Activated naive CD4-positive, alpha-beta T cell treated with anti-CD3 and anti-CD28 coated beads, Interleukin-2, amount 10 ng/mL, durations not matched to agents 7 days and 5 days (primary cell): Measurements from ENCODE around the gene ASIC2.

ENCODE experiments used
- CTCF ChIA-PET: fragments of 350-600 bp; sonication (Branson Sonifier 250); formaldehyde crosslinking; loops from one replicate; lab custom pipeline; 2021; ENCODE audit warnings: antibody characterized with exemption; lab: Charles Lee
- DNase-seq: peaks from one replicate; pipeline ENCODE4 v3.0.0-alpha.2; 2020
- H3K27ac Mint-ChIP-seq: one replicate; pipeline ENCODE4 v1.8.0; 2021; ENCODE audit warnings: mild to moderate bottlenecking, moderate library complexity, mixed read lengths
- H3K27me3 Mint-ChIP-seq: one replicate; pipeline ENCODE4 v1.8.0; 2021; ENCODE audit warnings: mild to moderate bottlenecking, mixed read lengths
- H3K36me3 Mint-ChIP-seq: one replicate; pipeline ENCODE4 v1.8.0; 2021; ENCODE audit warnings: mixed read lengths
- H3K4me1 Mint-ChIP-seq: one replicate; pipeline ENCODE4 v1.8.0; 2021; ENCODE audit warnings: mixed read lengths
- H3K4me3 Mint-ChIP-seq: one replicate; pipeline ENCODE4 v1.8.0; 2021; ENCODE audit warnings: mild to moderate bottlenecking, moderate library complexity, mixed read lengths
- H3K9me3 Mint-ChIP-seq: one replicate; pipeline ENCODE4 v1.8.0; 2021; ENCODE audit warnings: mixed read lengths

Gene ASIC2

GRCh38 chr17:33154869-33155455 lies 138.1 kb downstream of the ASIC2 start:
- H3K9me3 Mint-ChIP-seq: no peaks in the 10 kb centered on the region
- H3K4me1 Mint-ChIP-seq: no peaks in the 10 kb centered on the region
- H3K4me3 Mint-ChIP-seq: no peak overlapping the region
- no peaks in the 10 kb centered on the region for H3K36me3 Mint-ChIP-seq
- H3K27me3 Mint-ChIP-seq: no peaks in the 10 kb centered on the region
- no peak for DNase-seq
- no peak overlapping the region for H3K27ac Mint-ChIP-seq
- CTCF ChIA-PET: no interaction called here

GRCh38 chr17:33152783-33153182 lies 140.3 kb downstream of the ASIC2 start:
- Mint-ChIP-seq H3K4me1 (no peaks in the 10 kb centered on the region), H3K27ac (no peak overlapping the region), H3K4me3 (no peak overlapping the region), H3K27me3 (no peaks in the 10 kb centered on the region), H3K9me3 (no peaks in the 10 kb centered on the region), H3K36me3 (no peaks in the 10 kb centered on the region)
- DNase-seq: no peak
- CTCF ChIA-PET: no interaction called here

- Mint-ChIP-seq H3K27me3 (no peaks in the 10 kb centered on the region), H3K27ac (no peak overlapping the region), H3K36me3 (no peaks in the 10 kb centered on the region), H3K9me3 (no peaks in the 10 kb centered on the region), H3K4me1 (no peaks in the 10 kb centered on the region), H3K4me3 (no peak overlapping the region)
- no peak for DNase-seq
- CTCF ChIA-PET: no interaction called here
Observed at GRCh38 chr17:33151565-33151964, 141.5 kb downstream of the ASIC2 start.

GRCh38 chr17:33145941-33146340 lies 147.2 kb downstream of the ASIC2 start:
- H3K27ac Mint-ChIP-seq: no peak overlapping the region
- H3K4me3 Mint-ChIP-seq: no peak overlapping the region
- H3K9me3 Mint-ChIP-seq: no peaks in the 10 kb centered on the region
- H3K36me3 Mint-ChIP-seq: no peaks in the 10 kb centered on the region
- DNase-seq: no peak
- CTCF ChIA-PET: no interaction called here
- H3K4me1 Mint-ChIP-seq: no peaks in the 10 kb centered on the region
- H3K27me3 Mint-ChIP-seq: no peaks in the 10 kb centered on the region

- H3K4me3 Mint-ChIP-seq: no peak overlapping the region
- H3K9me3 Mint-ChIP-seq: no peaks in the 10 kb centered on the region
- H3K27me3 Mint-ChIP-seq: no peaks in the 10 kb centered on the region
- no peak for DNase-seq
- no peak overlapping the region for H3K27ac Mint-ChIP-seq
- CTCF ChIA-PET: no interaction called here
- no peaks in the 10 kb centered on the region for H3K4me1 Mint-ChIP-seq
- no peaks in the 10 kb centered on the region for H3K36me3 Mint-ChIP-seq
Observed at GRCh38 chr17:33144837-33145236, 148.3 kb downstream of the ASIC2 start.

- peak; percentile 47 for DNase-seq
- no peaks in the 10 kb centered on the region for H3K27me3 Mint-ChIP-seq
- H3K4me1 Mint-ChIP-seq: no peaks in the 10 kb centered on the region
- CTCF ChIA-PET: no interaction called here
- H3K27ac Mint-ChIP-seq: no peak overlapping the region
- no peaks in the 10 kb centered on the region for H3K36me3 Mint-ChIP-seq
- H3K4me3 Mint-ChIP-seq: no peak overlapping the region
- no peaks in the 10 kb centered on the region for H3K9me3 Mint-ChIP-seq
Observed at GRCh38 chr17:33142705-33143299, 150.3 kb downstream of the ASIC2 start.

GRCh38 chr17:33140413-33141099 lies 152.5 kb downstream of the ASIC2 start:
- Mint-ChIP-seq H3K4me1 (no peaks in the 10 kb centered on the region), H3K4me3 (no peak overlapping the region), H3K27ac (no peak overlapping the region), H3K9me3 (no peaks in the 10 kb centered on the region), H3K27me3 (no peaks in the 10 kb centered on the region), H3K36me3 (no peaks in the 10 kb centered on the region)
- no peak for DNase-seq
- CTCF ChIA-PET: no interaction called here

GRCh38 chr17:33138627-33139026 lies 154.5 kb downstream of the ASIC2 start:
- Mint-ChIP-seq H3K9me3 (no peaks in the 10 kb centered on the region), H3K4me3 (no peak overlapping the region), H3K4me1 (no peaks in the 10 kb centered on the region), H3K27me3 (no peaks in the 10 kb centered on the region), H3K36me3 (no peaks in the 10 kb centered on the region), H3K27ac (no peak overlapping the region)
- CTCF ChIA-PET: no interaction called here
- DNase-seq: no peak

- no peaks in the 10 kb centered on the region for H3K9me3 Mint-ChIP-seq
- H3K27me3 Mint-ChIP-seq: no peaks in the 10 kb centered on the region
- H3K4me3 Mint-ChIP-seq: no peak overlapping the region
- DNase-seq: no peak
- CTCF ChIA-PET: no interaction called here
- no peaks in the 10 kb centered on the region for H3K36me3 Mint-ChIP-seq
- no peak overlapping the region for H3K27ac Mint-ChIP-seq
- no peaks in the 10 kb centered on the region for H3K4me1 Mint-ChIP-seq
Observed at GRCh38 chr17:33137426-33137825, 155.7 kb downstream of the ASIC2 start.

- H3K27ac Mint-ChIP-seq: no peak overlapping the region
- H3K27me3 Mint-ChIP-seq: no peaks in the 10 kb centered on the region
- H3K9me3 Mint-ChIP-seq: no peaks in the 10 kb centered on the region
Observed at GRCh38 chr17:33135691-33136090, 157.4 kb downstream of the ASIC2 start.

GRCh38 chr17:33131620-33132019 lies 161.5 kb downstream of the ASIC2 start:
- Mint-ChIP-seq H3K9me3 (no peaks in the 10 kb centered on the region), H3K36me3 (no peaks in the 10 kb centered on the region), H3K27me3 (no peaks in the 10 kb centered on the region), H3K27ac (no peak overlapping the region), H3K4me3 (no peak overlapping the region), H3K4me1 (no peaks in the 10 kb centered on the region)
- CTCF ChIA-PET: no interaction called here
- DNase-seq: no peak

More at GRCh38 chr17:33135691-33136090, 157.4 kb downstream of the ASIC2 start:
- no peaks in the 10 kb centered on the region for H3K36me3 Mint-ChIP-seq
- CTCF ChIA-PET: no interaction called here
- H3K4me3 Mint-ChIP-seq: no peak overlapping the region
- DNase-seq: no peak
- H3K4me1 Mint-ChIP-seq: no peaks in the 10 kb centered on the region

- Mint-ChIP-seq H3K4me1 (no peaks in the 10 kb centered on the region), H3K27me3 (no peaks in the 10 kb centered on the region), H3K4me3 (no peak overlapping the region), H3K9me3 (no peaks in the 10 kb centered on the region), H3K27ac (no peak overlapping the region), H3K36me3 (no peaks in the 10 kb centered on the region)
- CTCF ChIA-PET: no interaction called here
- DNase-seq: no peak
Observed at GRCh38 chr17:33127706-33128105, 165.4 kb downstream of the ASIC2 start.

- Mint-ChIP-seq H3K4me1 (no peaks in the 10 kb centered on the region), H3K4me3 (no peak overlapping the region), H3K36me3 (no peaks in the 10 kb centered on the region), H3K27me3 (no peaks in the 10 kb centered on the region), H3K9me3 (no peaks in the 10 kb centered on the region), H3K27ac (no peak overlapping the region)
- no peak for DNase-seq
- CTCF ChIA-PET: no interaction called here
Observed at GRCh38 chr17:33126086-33126485, 167.0 kb downstream of the ASIC2 start.

GRCh38 chr17:33125552-33125950 lies 167.5 kb downstream of the ASIC2 start:
- CTCF ChIA-PET: no interaction called here

GRCh38 chr17:33124871-33125551 lies 168.1 kb downstream of the ASIC2 start:
- H3K4me1 Mint-ChIP-seq: no peaks in the 10 kb centered on the region
- H3K27me3 Mint-ChIP-seq: peaks cover 5% of the 10 kb centered on the region
- DNase-seq: no peak

More at GRCh38 chr17:33125552-33125950, 167.5 kb downstream of the ASIC2 start:
- DNase-seq: no peak
- Mint-ChIP-seq H3K4me3 (no peak overlapping the region), H3K36me3 (no peaks in the 10 kb centered on the region), H3K27ac (no peak overlapping the region), H3K4me1 (no peaks in the 10 kb centered on the region), H3K27me3 (peaks cover under 1% of the 10 kb centered on the region), H3K9me3 (no peaks in the 10 kb centered on the region)

More at GRCh38 chr17:33124871-33125551, 168.1 kb downstream of the ASIC2 start:
- H3K9me3 Mint-ChIP-seq: no peaks in the 10 kb centered on the region
- no peak overlapping the region for H3K4me3 Mint-ChIP-seq
- H3K27ac Mint-ChIP-seq: no peak overlapping the region
- CTCF ChIA-PET: no interaction called here
- no peaks in the 10 kb centered on the region for H3K36me3 Mint-ChIP-seq
